CD14-positive monocyte (primary cell): ENCODE data around the gene OR5L2. TPM values are rescaled to one million over a fixed set of nuclear protein-coding genes. Genes with fewer than 3 reads are reported as not detected.

Experiments used
- DNase-seq, 3 donors: peaks; one replicate each; pipeline ENCODE4 v3.0.0-alpha.2; 2011 to 2022
- H2AFZ ChIP-seq: 2 replicates; pipeline ENCODE4 v1.6.0; 2012; ENCODE audit warnings: mild to moderate bottlenecking, low read depth, low read length, inconsistent platforms; ENCODE audit not compliant: insufficient read depth, poor library complexity, severe bottlenecking
- H3K27ac ChIP-seq, 2 donors: 1 replicate in 1 of 2; 2 replicates in 1 of 2; pipeline ENCODE4 v1.5.1; 2012 to 2013; ENCODE audit warnings: low read length in 2 of 2, control low read depth in 1 of 2, inconsistent platforms in 1 of 2, low read depth in 1 of 2, mild to moderate bottlenecking in 1 of 2
- H3K27me3 ChIP-seq, 2 donors: one replicate each; pipeline versions ENCODE4 v1.6.0 to v1.6.1; 2011 to 2013; ENCODE audit warnings: low read length in 2 of 2; ENCODE audit not compliant: control insufficient read depth in 2 of 2, insufficient read depth in 2 of 2
- H3K36me3 ChIP-seq, 2 donors: replicated peaks in 1 of 2; 1 replicate in 1 of 2; 2 replicates in 1 of 2; pipeline versions ENCODE4 v1.5.1 to v1.6.1; 2012 to 2013; ENCODE audit warnings: low read length in 2 of 2, control low read depth in 1 of 2, inconsistent platforms in 1 of 2, mild to moderate bottlenecking in 1 of 2; ENCODE audit not compliant: insufficient read depth in 2 of 2, control insufficient read depth in 1 of 2
- H3K4me1 ChIP-seq, 2 donors: 1 replicate in 1 of 2; 2 replicates in 1 of 2; pipeline versions ENCODE4 v1.5.1 to v1.6.1; 2012 to 2013; ENCODE audit warnings: low read length in 2 of 2, control low read depth in 1 of 2, inconsistent platforms in 1 of 2, mild to moderate bottlenecking in 1 of 2, moderate library complexity in 1 of 2; ENCODE audit not compliant: insufficient read depth in 2 of 2, control insufficient read depth in 1 of 2
- H3K4me2 ChIP-seq: replicated peaks from 2 replicates; pipeline ENCODE3; 2012; ENCODE audit warnings: low read length, moderate library complexity, mild to moderate bottlenecking; ENCODE audit not compliant: poor library complexity, severe bottlenecking; ENCODE audit errors: extremely low read depth
- H3K4me3 ChIP-seq, 3 experiments: fragments of 200-600 bp in 1 of 3; sonication (generic) in 1 of 3; replicated peaks in 1 of 3; 1 replicate in 2 of 3; 2 replicates in 1 of 3; pipeline ENCODE4 v1.5.1; 2011 to 2013; ENCODE audit warnings: low read length in 3 of 3, mild to moderate bottlenecking in 3 of 3, control low read depth in 2 of 3, low read depth in 2 of 3, inconsistent platforms in 1 of 3, moderate library complexity in 1 of 3
- H3K79me2 ChIP-seq: 2 replicates; pipeline ENCODE4 v1.6.0; 2012; ENCODE audit warnings: mild to moderate bottlenecking, control low read depth, inconsistent platforms, low read length, moderate library complexity; ENCODE audit not compliant: insufficient read depth
- H3K9ac ChIP-seq: 2 replicates; pipeline ENCODE4 v1.6.0; 2017; ENCODE audit warnings: low read length, mild to moderate bottlenecking; ENCODE audit not compliant: insufficient read depth, poor library complexity, severe bottlenecking
- H3K9me3 ChIP-seq, 2 donors: replicated peaks in 1 of 2; 1 replicate in 1 of 2; 2 replicates in 1 of 2; pipeline versions ENCODE4 v1.5.1 to v1.6.1; 2012 to 2013; ENCODE audit warnings: low read length in 2 of 2, control low read depth in 1 of 2; ENCODE audit not compliant: control insufficient read depth in 1 of 2, insufficient read depth in 1 of 2
- H4K20me1 ChIP-seq: 2 replicates; pipeline ENCODE4 v1.6.0; 2012; ENCODE audit warnings: mild to moderate bottlenecking, low read length, control low read depth, moderate library complexity; ENCODE audit not compliant: insufficient read depth
- H3K27ac Mint-ChIP-seq, 7 donors: one replicate each; pipeline ENCODE4 v1.8.0; 2020; ENCODE audit warnings: mild to moderate bottlenecking in 7 of 7, mixed read lengths in 7 of 7, moderate library complexity in 6 of 7, inconsistent platforms in 2 of 7
- H3K27me3 Mint-ChIP-seq, 3 donors: one replicate each; pipeline ENCODE4 v1.8.0; 2021 to 2022; ENCODE audit warnings: low read depth in 3 of 3, mild to moderate bottlenecking in 3 of 3, mixed read lengths in 3 of 3, moderate library complexity in 3 of 3, inconsistent platforms in 1 of 3
- H3K36me3 Mint-ChIP-seq, 2 donors: one replicate each; pipeline ENCODE4 v1.8.0; 2020; ENCODE audit warnings: mixed read lengths in 2 of 2, inconsistent platforms in 1 of 2, mild to moderate bottlenecking in 1 of 2
- H3K4me1 Mint-ChIP-seq: one replicate; pipeline ENCODE4 v1.8.0; 2020; ENCODE audit warnings: mild to moderate bottlenecking, mixed read lengths
- H3K4me3 Mint-ChIP-seq, 2 donors: one replicate each; pipeline ENCODE4 v1.8.0; 2020; ENCODE audit warnings: mild to moderate bottlenecking in 2 of 2, mixed read lengths in 2 of 2, moderate library complexity in 1 of 2
- H3K9me3 Mint-ChIP-seq, 7 donors: one replicate each; pipeline ENCODE4 v1.8.0; 2020 to 2022; ENCODE audit warnings: mixed read lengths in 7 of 7, mild to moderate bottlenecking in 6 of 7, moderate library complexity in 6 of 7, inconsistent platforms in 2 of 7
- WGBS: methylation state at CpG from one replicate; pipeline ENCODE4 v1.1.5; 2013; ENCODE audit warnings: missing lambda C conversion rate; ENCODE audit not compliant: insufficient coverage; 5-methylcytosine and 5-hydroxymethylcytosine counted together
- intact Hi-C, 2 donors: fragments of 100-400 bp; cut with micrococcal nuclease; formaldehyde crosslinking; loops; one replicate each; pipeline versions ENCODE4 v1.15.0 to v1.15.1; 2023
- polyA plus RNA-seq, 3 donors: library from polyadenylated mRNA; depleted of rRNA in 1 of 3; unstranded in 2 of 3; stranded (reverse) in 1 of 3; fragments of 300-500 nt in 2 of 3; fragments of >200 nt in 1 of 3; fragmentation: Illumina TruSeq in 2 of 3; gene quantifications; 1 replicate in 2 of 3; 2 replicates in 1 of 3; pipeline ENCODE4 v1.2.3, GENCODE V29; 2012 to 2021
- TF ChIP-seq, protein P1 (sequence below): fragments of 200-600 bp; IDR thresholded peaks from one replicate; pipeline ENCODE4 v1.8.0; 2022; ENCODE audit warnings: antibody characterized with exemption, mild to moderate bottlenecking

OR5L2 gene
- polyA plus RNA-seq, 3 donors = not detected

DNA sequence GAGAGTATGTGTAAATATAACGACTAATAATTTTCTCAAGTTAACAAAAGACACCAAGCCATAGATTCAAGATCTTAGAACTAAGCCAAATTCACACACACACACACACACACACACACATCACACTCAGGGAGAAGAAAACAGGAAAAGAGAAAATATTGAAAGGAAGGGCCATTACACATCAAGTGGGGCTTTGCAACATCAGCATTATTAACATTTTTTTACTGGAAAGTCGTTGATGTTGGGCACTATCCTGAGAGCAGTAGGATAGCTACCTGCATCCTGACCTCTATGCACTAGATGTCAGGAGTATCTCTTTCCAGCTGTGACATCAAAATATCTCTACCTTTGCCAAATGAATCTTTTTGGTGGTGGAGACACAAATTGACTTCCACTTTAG lies 20.4 kb downstream of the OR5L2 start:
- Mint-ChIP-seq H3K4me3 (no peak overlapping the region), H3K9me3 (peaks cover 0 to 5% (median 0%) of the 10 kb centered on the region in 7 donors), H3K27ac (no peak overlapping the region), H3K36me3 (no peaks in the 10 kb centered on the region), H3K4me1 (no peaks in the 10 kb centered on the region), H3K27me3 (no peaks in the 10 kb centered on the region)
- Histone ChIP-seq H3K27ac (no peak overlapping the region), H3K4me2 (no peak overlapping the region), H3K4me1 (no peaks in the 10 kb centered on the region), H3K4me3 (no peak overlapping the region), H3K27me3 (no peaks in the 10 kb centered on the region), H3K9ac (no peak overlapping the region), H3K9me3 (peaks cover 4 to 8% of the 10 kb centered on the region in 2 donors), H2AFZ (no peak overlapping the region), H3K79me2 (no peaks in the 10 kb centered on the region), H3K36me3 (no peaks in the 10 kb centered on the region), H4K20me1 (no peaks in the 10 kb centered on the region)
- DNase-seq = no peak
- TF ChIP-seq, protein P1, sequence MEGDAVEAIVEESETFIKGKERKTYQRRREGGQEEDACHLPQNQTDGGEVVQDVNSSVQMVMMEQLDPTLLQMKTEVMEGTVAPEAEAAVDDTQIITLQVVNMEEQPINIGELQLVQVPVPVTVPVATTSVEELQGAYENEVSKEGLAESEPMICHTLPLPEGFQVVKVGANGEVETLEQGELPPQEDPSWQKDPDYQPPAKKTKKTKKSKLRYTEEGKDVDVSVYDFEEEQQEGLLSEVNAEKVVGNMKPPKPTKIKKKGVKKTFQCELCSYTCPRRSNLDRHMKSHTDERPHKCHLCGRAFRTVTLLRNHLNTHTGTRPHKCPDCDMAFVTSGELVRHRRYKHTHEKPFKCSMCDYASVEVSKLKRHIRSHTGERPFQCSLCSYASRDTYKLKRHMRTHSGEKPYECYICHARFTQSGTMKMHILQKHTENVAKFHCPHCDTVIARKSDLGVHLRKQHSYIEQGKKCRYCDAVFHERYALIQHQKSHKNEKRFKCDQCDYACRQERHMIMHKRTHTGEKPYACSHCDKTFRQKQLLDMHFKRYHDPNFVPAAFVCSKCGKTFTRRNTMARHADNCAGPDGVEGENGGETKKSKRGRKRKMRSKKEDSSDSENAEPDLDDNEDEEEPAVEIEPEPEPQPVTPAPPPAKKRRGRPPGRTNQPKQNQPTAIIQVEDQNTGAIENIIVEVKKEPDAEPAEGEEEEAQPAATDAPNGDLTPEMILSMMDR = no peak
- no CpG with 5 or more reads among the region's 2 CpGs for WGBS
- intact Hi-C loops = no loop called here

DNA sequence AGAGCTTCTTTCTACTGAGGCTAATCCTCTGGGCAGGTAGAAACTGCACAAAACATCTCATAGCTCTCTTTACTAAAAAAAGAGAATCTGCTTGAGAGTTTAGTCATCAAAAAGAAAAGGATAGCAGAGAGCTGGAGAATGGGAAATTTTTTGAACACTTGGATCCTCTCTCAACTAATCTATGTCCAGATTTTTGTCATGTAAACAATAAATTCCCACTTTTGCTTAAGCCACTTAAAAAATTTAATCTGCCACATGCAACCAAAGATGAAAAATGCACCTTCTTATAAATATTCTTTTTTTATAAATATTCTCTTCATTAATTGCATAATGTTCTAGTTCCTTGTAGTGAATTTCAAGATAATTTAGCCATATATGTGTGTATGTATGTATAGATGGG lies 22.0 kb downstream of the OR5L2 start:
- Mint-ChIP-seq H3K27me3 (no peaks in the 10 kb centered on the region), H3K27ac (no peak overlapping the region), H3K4me1 (no peaks in the 10 kb centered on the region), H3K36me3 (no peaks in the 10 kb centered on the region), H3K9me3 (peaks cover 0 to 5% (median 0%) of the 10 kb centered on the region in 7 donors), H3K4me3 (no peak overlapping the region)
- no peaks in the 10 kb centered on the region for H3K79me2 ChIP-seq
- H3K36me3 ChIP-seq = no peaks in the 10 kb centered on the region
- TF ChIP-seq, protein P1 = no peak
- DNase-seq = no peak
- H3K27me3 ChIP-seq = no peaks in the 10 kb centered on the region
- no peak overlapping the region for H2AFZ ChIP-seq
- no peaks in the 10 kb centered on the region for H4K20me1 ChIP-seq
- no peak overlapping the region for H3K4me2 ChIP-seq
- no peak overlapping the region for H3K9ac ChIP-seq
- no peaks in the 10 kb centered on the region for H3K4me1 ChIP-seq
- H3K9me3 ChIP-seq = peaks cover 4 to 8% of the 10 kb centered on the region in 2 donors
- intact Hi-C loops = no loop called here
- H3K4me3 ChIP-seq = no peak overlapping the region
- no peak overlapping the region for H3K27ac ChIP-seq
